Measurements from ENCODE around the gene ARHGAP24.

GRCh38 chr4:85642356-85643100, 167.6 kb downstream of the ARHGAP24 start:
- TF ChIP-seq CTCF (IDR thresholded peaks at IDR 0.05) (no peak), POLR2A (IDR thresholded peaks at IDR 0.05) (no peak)

Measured in esophagus squamous epithelium (tissue), 4 donors.